Naive B cell (primary cell): ENCODE results near the gene TYW3. TPM values are rescaled to one million over a fixed set of nuclear protein-coding genes. Genes with fewer than 3 reads are reported as not detected.
"Not testable (repeated sequence)": the region's sequence is repeated elsewhere in the genome, so short reads cannot be mapped to it uniquely, and the experiment has no call there.

Source experiments
- ATAC-seq, 2 donors: fragments of 150-1000 bp; cut with Tn5 transposase; 2 replicates each; pipeline ENCODE4 v1.10.0; 2021; ENCODE audit warnings: low read depth in 2 of 2, mild to moderate bottlenecking in 2 of 2, moderate library complexity in 2 of 2
- DNase-seq: peaks from one replicate; pipeline ENCODE4 v3.0.0; 2022
- H3K27ac Mint-ChIP-seq, 6 donors: one replicate each; pipeline ENCODE4 v1.8.0; 2020 to 2022; ENCODE audit warnings: mild to moderate bottlenecking in 6 of 6, mixed read lengths in 6 of 6, moderate library complexity in 5 of 6, inconsistent platforms in 2 of 6
- H3K27me3 Mint-ChIP-seq, 3 donors: one replicate each; pipeline ENCODE4 v1.8.0; 2021 to 2022; ENCODE audit warnings: mixed read lengths in 3 of 3, mild to moderate bottlenecking in 1 of 3
- H3K36me3 Mint-ChIP-seq, 2 donors: one replicate each; pipeline ENCODE4 v1.8.0; 2020 to 2022; ENCODE audit warnings: mixed read lengths in 2 of 2, inconsistent platforms in 1 of 2, mild to moderate bottlenecking in 1 of 2
- H3K4me1 Mint-ChIP-seq, 3 donors: one replicate each; pipeline ENCODE4 v1.8.0; 2020 to 2022; ENCODE audit warnings: mixed read lengths in 3 of 3, inconsistent platforms in 1 of 3, mild to moderate bottlenecking in 1 of 3, moderate library complexity in 1 of 3
- H3K4me3 Mint-ChIP-seq, 8 donors: one replicate each; pipeline ENCODE4 v1.8.0; 2020 to 2022; ENCODE audit warnings: mild to moderate bottlenecking in 8 of 8, mixed read lengths in 8 of 8, moderate library complexity in 8 of 8, inconsistent platforms in 2 of 8
- H3K9me3 Mint-ChIP-seq, 7 donors: one replicate each; pipeline ENCODE4 v1.8.0; 2020 to 2022; ENCODE audit warnings: mixed read lengths in 7 of 7, mild to moderate bottlenecking in 5 of 7, inconsistent platforms in 2 of 7, moderate library complexity in 1 of 7
- polyA plus RNA-seq, 6 donors: library from polyadenylated mRNA; unstranded; fragments of 300-500 nt; fragmentation: Illumina TruSeq; gene quantifications; one replicate each; pipeline ENCODE4 v1.2.3, GENCODE V29; 2021; ENCODE audit warnings: low read depth in 6 of 6

The TYW3 gene
- polyA plus RNA-seq, 6 donors from 2014 or later, result 4.9 to 12.5 (median 8.7) TPM

GRCh38 chr1:74714429-74715235 is 18.3 kb upstream of the TYW3 start:
- DNase-seq, result no peak
- ATAC-seq, result no peak
- Mint-ChIP-seq H3K27me3 (no peaks in the 10 kb centered on the region), H3K36me3 (peaks cover under 1 to 12% of the 10 kb centered on the region in 2 donors), H3K4me3 (no peak overlapping the region), H3K27ac (peak overlapping the region in 1 of 6 donors; percentile 88), H3K4me1 (no peaks in the 10 kb centered on the region), H3K9me3 (no peaks in the 10 kb centered on the region)

GRCh38 chr1:74715236-74715502 is 17.8 kb upstream of the TYW3 start:
- H3K27ac Mint-ChIP-seq, result peak overlapping the region in 1 of 6 donors; percentile 19
- ATAC-seq (no peak), DNase-seq (no peak)
- no peaks in the 10 kb centered on the region for H3K27me3 Mint-ChIP-seq
- no peaks in the 10 kb centered on the region for H3K9me3 Mint-ChIP-seq
- H3K36me3 Mint-ChIP-seq, result peaks cover 0 to 15% of the 10 kb centered on the region in 2 donors
- no peaks in the 10 kb centered on the region for H3K4me1 Mint-ChIP-seq
- H3K4me3 Mint-ChIP-seq, result no peak overlapping the region

GRCh38 chr1:74715806-74716205 is 17.1 kb upstream of the TYW3 start:
- DNase-seq, result no peak
- ATAC-seq, result no peak
- no peaks in the 10 kb centered on the region for H3K4me1 Mint-ChIP-seq
- H3K9me3 Mint-ChIP-seq, result no peaks in the 10 kb centered on the region
- H3K36me3 Mint-ChIP-seq, result peaks cover 4 to 18% of the 10 kb centered on the region in 2 donors
- H3K27me3 Mint-ChIP-seq, result no peaks in the 10 kb centered on the region
- no peak overlapping the region for H3K27ac Mint-ChIP-seq
- no peak overlapping the region for H3K4me3 Mint-ChIP-seq

DNA sequence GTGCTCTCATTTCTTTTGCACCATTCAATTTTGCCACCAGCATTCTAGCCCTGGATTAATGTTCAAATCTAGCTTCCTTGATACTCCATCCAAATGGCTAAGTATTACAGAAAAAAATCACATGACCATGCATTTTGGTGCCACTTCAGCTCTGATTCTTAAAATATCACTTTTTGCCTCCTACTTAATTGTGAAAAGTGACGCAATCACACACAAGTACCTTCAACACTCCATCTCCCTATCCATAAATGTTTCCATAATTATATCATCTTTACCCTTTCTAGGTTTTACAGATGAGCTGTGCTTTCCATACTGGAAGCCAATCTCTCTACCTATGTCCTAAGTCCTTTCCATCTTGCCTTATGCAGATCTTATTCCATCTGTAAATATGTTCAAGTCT is 16.1 kb upstream of the TYW3 start:
- H3K36me3 Mint-ChIP-seq, result peaks cover 14 to 20% of the 10 kb centered on the region in 2 donors
- H3K4me1 Mint-ChIP-seq, result no peaks in the 10 kb centered on the region
- H3K27ac Mint-ChIP-seq, result no peak overlapping the region
- no peak for DNase-seq
- ATAC-seq, result no peak
- H3K9me3 Mint-ChIP-seq, result no peaks in the 10 kb centered on the region
- no peaks in the 10 kb centered on the region for H3K27me3 Mint-ChIP-seq
- H3K4me3 Mint-ChIP-seq, result no peak overlapping the region

DNA sequence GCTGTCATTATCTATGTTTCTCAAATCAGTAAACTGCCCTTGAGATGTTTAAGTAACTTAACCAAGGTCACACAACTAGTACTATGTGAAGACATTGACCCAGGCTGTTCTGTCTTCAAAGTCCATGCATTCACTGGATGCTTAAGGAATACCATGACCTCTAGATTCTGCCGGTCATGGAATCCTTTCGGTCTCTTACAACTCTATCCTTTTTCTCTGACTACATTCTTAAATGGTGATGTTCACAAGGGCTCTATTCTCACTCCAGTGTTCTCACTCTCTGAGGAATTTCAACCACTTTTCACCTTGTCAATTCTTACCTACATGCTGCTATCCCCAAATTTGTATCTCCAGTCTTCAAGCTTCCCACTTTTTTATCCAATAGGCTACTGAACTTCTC is 15.3 kb upstream of the TYW3 start:
- Mint-ChIP-seq H3K36me3 (peaks cover 18 to 25% of the 10 kb centered on the region in 2 donors), H3K4me3 (no peak overlapping the region), H3K4me1 (no peaks in the 10 kb centered on the region), H3K27me3 (no peaks in the 10 kb centered on the region), H3K27ac (no peak overlapping the region), H3K9me3 (no peaks in the 10 kb centered on the region)
- ATAC-seq (no peak), DNase-seq (no peak)

DNA sequence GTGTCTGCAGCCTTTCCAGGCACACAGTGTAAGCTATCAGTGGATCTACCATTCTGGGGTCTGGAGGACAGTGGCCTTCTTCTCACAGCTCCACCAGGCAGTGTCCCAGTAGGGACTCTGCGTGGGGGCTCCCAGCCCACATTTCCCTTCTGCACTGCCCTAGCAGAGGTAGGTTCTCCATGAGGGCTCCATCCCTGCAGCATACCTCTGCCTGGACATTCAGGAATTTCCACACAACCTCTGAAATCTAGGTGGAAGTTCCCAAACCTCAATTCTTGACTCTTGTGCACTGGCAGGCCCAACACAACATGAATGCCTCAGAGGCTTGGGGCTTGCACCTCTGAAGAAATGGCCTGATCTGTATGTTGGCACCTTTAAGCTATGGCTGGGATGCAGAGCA is 6.9 kb upstream of the TYW3 start:
- H3K27ac Mint-ChIP-seq, result no peak overlapping the region

GRCh38 chr1:74728736-74729135 is 4.2 kb upstream of the TYW3 start:
- H3K4me3 Mint-ChIP-seq, result peak overlapping the region in 3 of 8 donors; percentile 3 to 69 (median 47)
- peaks cover 13 to 39% (median 26%) of the 10 kb centered on the region in 3 donors for H3K4me1 Mint-ChIP-seq
- H3K36me3 Mint-ChIP-seq, result peaks cover 10 to 28% of the 10 kb centered on the region in 2 donors
- peaks cover 0 to 23% (median 13%) of the 10 kb centered on the region in 7 donors for H3K9me3 Mint-ChIP-seq
- no peak for ATAC-seq
- H3K27me3 Mint-ChIP-seq, result no peaks in the 10 kb centered on the region
- DNase-seq, result no peak
- H3K27ac Mint-ChIP-seq, result peak overlapping the region in 1 of 6 donors; percentile 83

More for the DNA sequence above, 6.9 kb upstream of the TYW3 start:
- DNase-seq, result no peak
- ATAC-seq, result no peak
- Mint-ChIP-seq H3K9me3 (peaks cover 0 to 23% (median 13%) of the 10 kb centered on the region in 7 donors), H3K36me3 (peaks cover 23 to 42% of the 10 kb centered on the region in 2 donors), H3K4me1 (peaks cover 1 to 17% (median 12%) of the 10 kb centered on the region in 3 donors), H3K27me3 (no peaks in the 10 kb centered on the region), H3K4me3 (no peak overlapping the region)

- H3K4me1 Mint-ChIP-seq, result peaks cover 15 to 50% (median 37%) of the 10 kb centered on the region in 3 donors
- H3K27me3 Mint-ChIP-seq, result no peaks in the 10 kb centered on the region
- H3K27ac Mint-ChIP-seq, result peak overlapping the region in 2 of 6 donors; percentile 50 to 51
- peaks cover 10 to 16% of the 10 kb centered on the region in 2 donors for H3K36me3 Mint-ChIP-seq
- ATAC-seq (no peak), DNase-seq (no peak)
- peak overlapping the region in 2 of 8 donors; percentile 57 to 63 for H3K4me3 Mint-ChIP-seq
- peaks cover 0 to 22% (median 13%) of the 10 kb centered on the region in 7 donors for H3K9me3 Mint-ChIP-seq
Measured at GRCh38 chr1:74729741-74730478, 3.0 kb upstream of the TYW3 start.

DNA sequence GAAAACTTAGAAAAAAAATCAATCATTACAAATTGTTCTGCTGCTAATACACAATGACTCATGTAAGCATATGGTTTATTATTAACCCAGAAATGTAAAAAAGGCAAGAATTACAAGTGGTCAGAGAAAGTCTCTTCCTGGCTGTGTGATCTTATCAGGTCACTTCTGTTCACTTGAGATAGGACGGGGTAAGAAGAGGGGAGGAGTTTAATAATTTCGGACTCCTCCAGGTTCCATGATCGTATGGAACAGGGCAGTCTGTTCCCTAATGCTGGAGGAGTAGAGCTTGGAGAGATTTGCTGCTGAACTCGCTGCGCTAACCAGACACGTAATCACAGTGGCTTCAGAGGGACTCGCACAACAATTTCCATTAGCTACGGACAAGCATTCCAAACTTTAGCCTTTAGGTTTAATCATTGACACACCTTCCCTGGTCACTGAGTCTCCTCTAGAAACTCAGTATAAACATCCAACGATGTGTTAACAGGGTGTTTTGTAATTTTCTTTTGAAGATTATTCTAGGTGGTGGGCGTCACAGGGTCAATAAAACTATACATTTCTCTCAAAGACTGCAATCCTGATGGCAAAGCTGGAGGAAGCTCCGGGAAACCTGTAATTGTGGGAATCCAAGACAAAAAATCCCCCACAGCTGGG is 1.4 kb upstream of the TYW3 start:
- Mint-ChIP-seq H3K9me3 (peaks cover 0 to 7% (median 4%) of the 10 kb centered on the region in 7 donors), H3K4me1 (peaks cover 19 to 56% (median 40%) of the 10 kb centered on the region in 3 donors), H3K4me3 (peak overlapping the region; percentile 4 to 94 (median 44)), H3K36me3 (peaks cover 9 to 10% of the 10 kb centered on the region in 2 donors), H3K27ac (peak overlapping the region; percentile 32 to 93 (median 78)), H3K27me3 (no peaks in the 10 kb centered on the region)
- ATAC-seq (no peak), DNase-seq (no peak)

DNA sequence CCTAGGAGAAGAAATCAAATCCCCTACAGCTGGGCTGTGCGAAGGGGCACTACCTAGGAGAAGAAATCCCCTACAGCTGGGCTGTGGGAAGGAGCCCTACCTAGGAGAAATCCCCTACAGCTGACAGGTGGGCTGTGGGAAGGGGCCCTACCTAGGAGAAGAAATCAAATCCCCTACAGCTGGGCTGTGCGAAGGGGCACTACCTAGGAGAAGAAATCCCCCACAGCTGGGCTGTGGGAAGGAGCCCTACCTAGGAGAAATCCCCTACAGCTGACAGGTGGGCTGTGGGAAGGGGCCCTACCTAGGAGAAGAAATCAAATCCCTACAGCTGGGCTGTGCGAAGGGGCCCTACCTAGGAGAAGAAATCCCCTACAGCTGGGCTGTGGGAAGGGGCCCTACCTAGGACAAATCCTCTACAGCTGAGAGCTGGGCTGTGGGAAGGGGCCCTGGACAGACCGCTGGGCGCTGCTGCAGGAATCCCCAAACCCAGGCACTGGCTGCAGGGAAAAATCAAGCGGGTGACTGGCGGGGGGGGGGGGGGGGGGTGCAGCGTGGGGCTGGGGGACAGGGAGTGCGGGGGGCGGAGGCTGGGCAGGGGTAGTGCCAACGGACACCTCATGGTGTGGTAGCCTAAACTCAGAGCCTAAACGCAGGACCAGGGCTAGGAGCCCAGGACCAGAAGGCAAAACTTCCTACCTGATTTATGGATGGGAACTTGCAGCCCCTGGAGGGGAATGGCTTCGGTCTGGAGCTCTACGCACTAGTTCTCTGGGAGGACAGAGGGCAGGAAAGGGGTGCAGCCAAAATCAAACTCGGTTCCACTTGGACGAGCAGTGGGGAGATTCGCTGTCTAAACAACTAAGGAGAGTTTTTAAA is 643 bp upstream of the TYW3 start:
- H3K9me3 Mint-ChIP-seq, DNase-seq, H3K27me3 Mint-ChIP-seq: not testable (repeated sequence)
- H3K27ac Mint-ChIP-seq, result peak overlapping the region; percentile 10 to 97 (median 94)
- peaks cover 19 to 56% (median 40%) of the 10 kb centered on the region in 3 donors for H3K4me1 Mint-ChIP-seq
- ATAC-seq, result peak in 1 of 2 donors; percentile 6
- peak overlapping the region; percentile 93 to 99 (median 96) for H3K4me3 Mint-ChIP-seq
- peaks cover 1 to 10% of the 10 kb centered on the region in 2 donors for H3K36me3 Mint-ChIP-seq

DNA sequence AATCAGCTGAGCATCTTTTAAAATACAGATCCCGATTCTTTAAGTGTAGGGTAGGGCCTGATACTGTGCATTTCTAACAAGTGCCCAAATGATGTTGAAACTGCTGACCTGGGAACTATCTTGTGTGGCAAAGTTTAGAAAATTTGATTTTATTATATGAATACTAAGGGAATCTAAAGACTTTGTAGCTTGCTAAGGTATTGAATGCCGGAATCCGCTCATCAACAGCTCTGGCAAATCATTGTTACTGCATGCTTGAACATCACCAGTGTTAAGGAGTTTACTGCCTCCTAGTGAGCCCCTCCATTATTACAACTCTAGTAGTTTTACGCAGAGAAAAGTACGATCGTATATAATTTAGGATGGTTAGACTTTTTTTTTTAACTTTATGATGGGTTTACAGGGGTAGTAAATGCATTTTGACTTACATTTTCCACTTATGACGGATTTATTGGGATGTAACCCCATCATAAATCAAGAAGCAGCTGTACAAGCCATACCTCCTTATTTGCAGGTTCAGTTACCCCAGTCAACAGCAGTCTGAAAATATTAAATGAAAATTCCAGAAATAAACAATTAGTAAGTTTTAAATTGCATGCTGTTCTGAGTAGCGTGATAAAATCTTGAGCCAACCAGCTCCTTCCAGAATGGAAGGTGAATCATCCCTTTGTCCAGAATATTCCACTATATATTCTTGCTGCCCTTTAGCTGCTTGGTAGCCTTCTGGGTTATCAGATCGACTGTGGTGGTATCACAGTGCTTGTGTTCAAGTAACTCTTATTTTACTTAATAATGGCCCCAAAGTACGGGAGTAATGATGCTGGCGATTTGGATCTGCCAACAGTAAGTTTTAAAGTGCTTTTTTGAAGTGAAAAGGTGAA is 892 bp downstream of the TYW3 start:
- ATAC-seq (peak; percentile 65 to 67), DNase-seq (peak; percentile 53)
- H3K4me3 Mint-ChIP-seq, result peak overlapping the region; percentile 93 to 99 (median 96)
- H3K9me3 Mint-ChIP-seq, result no peaks in the 10 kb centered on the region
- H3K27ac Mint-ChIP-seq, result peak overlapping the region; percentile 92 to 99 (median 96)
- peaks cover 19 to 50% (median 40%) of the 10 kb centered on the region in 3 donors for H3K4me1 Mint-ChIP-seq
- H3K36me3 Mint-ChIP-seq, result peaks cover 0 to 11% of the 10 kb centered on the region in 2 donors
- H3K27me3 Mint-ChIP-seq, result no peaks in the 10 kb centered on the region

GRCh38 chr1:74737333-74737732 is 4.4 kb downstream of the TYW3 start:
- peaks cover 20 to 34% of the 10 kb centered on the region in 2 donors for H3K36me3 Mint-ChIP-seq
- no peak overlapping the region for H3K4me3 Mint-ChIP-seq
- DNase-seq (no peak), ATAC-seq (no peak)
- peaks cover 13 to 30% (median 19%) of the 10 kb centered on the region in 3 donors for H3K4me1 Mint-ChIP-seq
- no peak overlapping the region for H3K27ac Mint-ChIP-seq
- peaks cover 0 to 7% (median 3%) of the 10 kb centered on the region in 7 donors for H3K9me3 Mint-ChIP-seq
- H3K27me3 Mint-ChIP-seq, result no peaks in the 10 kb centered on the region
